Osteoblast (primary cell): ENCODE results near the gene MPST. TPM values are rescaled to one million over a fixed set of nuclear protein-coding genes. Genes with fewer than 3 reads are reported as not detected.

Experiments used
- DNase-seq: peaks from one replicate; pipeline ENCODE4 v3.0.0; 2011; ENCODE audit warnings: low spot score, mixed read lengths; ENCODE audit not compliant: insufficient read length; ENCODE audit errors: missing footprints
- H2AFZ ChIP-seq: 2 replicates; pipeline ENCODE4 v1.6.0; 2011; ENCODE audit warnings: mild to moderate bottlenecking, low read length
- H3K27ac ChIP-seq: 2 replicates; pipeline ENCODE4 v1.5.1; 2011; ENCODE audit warnings: mild to moderate bottlenecking, low read depth, low read length, moderate library complexity
- H3K27me3 ChIP-seq: 2 replicates; pipeline ENCODE4 v1.6.0; 2012; ENCODE audit warnings: mild to moderate bottlenecking, control low read depth, inconsistent platforms, low read length, moderate library complexity; ENCODE audit not compliant: insufficient read depth
- H3K36me3 ChIP-seq: 2 replicates; pipeline ENCODE4 v1.5.1; 2011; ENCODE audit warnings: mild to moderate bottlenecking, low read length, control low read depth, moderate library complexity; ENCODE audit not compliant: insufficient read depth
- H3K4me1 ChIP-seq: 2 replicates; pipeline ENCODE4 v1.5.1; 2011; ENCODE audit warnings: mild to moderate bottlenecking, low read length, control low read depth, moderate library complexity; ENCODE audit not compliant: insufficient read depth
- H3K4me2 ChIP-seq: 2 replicates; pipeline ENCODE4 v1.6.0; 2011; ENCODE audit warnings: mild to moderate bottlenecking, low read length; ENCODE audit not compliant: insufficient read depth
- H3K4me3 ChIP-seq: fragments of 200-600 bp; sonication (generic); 3 replicates; pipeline ENCODE4 v1.5.1; 2012; ENCODE audit warnings: mild to moderate bottlenecking, low read length, inconsistent platforms; ENCODE audit not compliant: insufficient read depth
- H3K79me2 ChIP-seq: 2 replicates; pipeline ENCODE4 v1.6.0; 2012; ENCODE audit warnings: mild to moderate bottlenecking, low read length, control low read depth, inconsistent platforms; ENCODE audit not compliant: insufficient read depth
- H3K9me3 ChIP-seq: 2 replicates; pipeline ENCODE4 v1.5.1; 2011; ENCODE audit warnings: low read depth, low read length, control low read depth
- H4K20me1 ChIP-seq: 2 replicates; pipeline ENCODE4 v1.6.0; 2012; ENCODE audit warnings: mild to moderate bottlenecking, low read length, control low read depth; ENCODE audit not compliant: insufficient read depth
- total RNA-seq: library from RNA; depleted of rRNA; stranded (reverse); fragments of >200 nt; gene quantifications from 2 replicates; pipeline ENCODE4 v1.2.3, GENCODE V29; 2012
- TF ChIP-seq, protein P1 (sequence below): IDR thresholded peaks from 2 replicates; pipeline ENCODE4 v1.5.1; 2011; ENCODE audit warnings: mild to moderate bottlenecking, low read depth, low read length, moderate library complexity; ENCODE audit errors: extremely low read depth

The MPST gene
- total RNA-seq, 1 donor, result 91.6 TPM

GRCh38 chr22:37052386-37053309, 33.1 kb downstream of the MPST start:
- Histone ChIP-seq H3K4me3 (peak overlapping the region; percentile 88), H3K27ac (no peak overlapping the region), H3K4me2 (peak overlapping the region; percentile 87), H3K4me1 (peaks cover 6% of the 10 kb centered on the region), H2AFZ (peak overlapping the region; percentile 89), H3K36me3 (peaks cover 20% of the 10 kb centered on the region), H3K27me3 (no peaks in the 10 kb centered on the region), H4K20me1 (no peaks in the 10 kb centered on the region), H3K9me3 (no peaks in the 10 kb centered on the region), H3K79me2 (peaks cover 9% of the 10 kb centered on the region)
- DNase-seq, result peak; percentile 90
- TF ChIP-seq, protein P1, sequence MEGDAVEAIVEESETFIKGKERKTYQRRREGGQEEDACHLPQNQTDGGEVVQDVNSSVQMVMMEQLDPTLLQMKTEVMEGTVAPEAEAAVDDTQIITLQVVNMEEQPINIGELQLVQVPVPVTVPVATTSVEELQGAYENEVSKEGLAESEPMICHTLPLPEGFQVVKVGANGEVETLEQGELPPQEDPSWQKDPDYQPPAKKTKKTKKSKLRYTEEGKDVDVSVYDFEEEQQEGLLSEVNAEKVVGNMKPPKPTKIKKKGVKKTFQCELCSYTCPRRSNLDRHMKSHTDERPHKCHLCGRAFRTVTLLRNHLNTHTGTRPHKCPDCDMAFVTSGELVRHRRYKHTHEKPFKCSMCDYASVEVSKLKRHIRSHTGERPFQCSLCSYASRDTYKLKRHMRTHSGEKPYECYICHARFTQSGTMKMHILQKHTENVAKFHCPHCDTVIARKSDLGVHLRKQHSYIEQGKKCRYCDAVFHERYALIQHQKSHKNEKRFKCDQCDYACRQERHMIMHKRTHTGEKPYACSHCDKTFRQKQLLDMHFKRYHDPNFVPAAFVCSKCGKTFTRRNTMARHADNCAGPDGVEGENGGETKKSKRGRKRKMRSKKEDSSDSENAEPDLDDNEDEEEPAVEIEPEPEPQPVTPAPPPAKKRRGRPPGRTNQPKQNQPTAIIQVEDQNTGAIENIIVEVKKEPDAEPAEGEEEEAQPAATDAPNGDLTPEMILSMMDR, result no peak

- TF ChIP-seq, protein P1, result no peak
- Histone ChIP-seq H3K27me3 (no peaks in the 10 kb centered on the region), H4K20me1 (no peaks in the 10 kb centered on the region), H3K4me1 (peaks cover 6% of the 10 kb centered on the region), H3K27ac (no peak overlapping the region), H3K79me2 (peaks cover 9% of the 10 kb centered on the region), H3K4me3 (no peak overlapping the region), H3K36me3 (peaks cover 20% of the 10 kb centered on the region), H3K4me2 (no peak overlapping the region), H3K9me3 (no peaks in the 10 kb centered on the region), H2AFZ (no peak overlapping the region)
- peak; percentile 79 for DNase-seq
These were observed 33.9 kb downstream of the MPST start for GRCh38 chr22:37053310-37054055.

- no peak overlapping the region for H3K4me2 ChIP-seq
- TF ChIP-seq, protein P1, result no peak
- H3K36me3 ChIP-seq, result peaks cover 20% of the 10 kb centered on the region
- no peaks in the 10 kb centered on the region for H4K20me1 ChIP-seq
- H3K27ac ChIP-seq, result no peak overlapping the region
- no peak overlapping the region for H2AFZ ChIP-seq
- H3K4me3 ChIP-seq, result no peak overlapping the region
- peaks cover 6% of the 10 kb centered on the region for H3K4me1 ChIP-seq
- no peaks in the 10 kb centered on the region for H3K9me3 ChIP-seq
- DNase-seq, result peak; percentile 45
- H3K27me3 ChIP-seq, result no peaks in the 10 kb centered on the region
- peaks cover 9% of the 10 kb centered on the region for H3K79me2 ChIP-seq
These were observed 34.5 kb downstream of the MPST start for GRCh38 chr22:37054056-37054395.
